Calu3 (cell line): ENCODE data around the gene HBZ. TPM values are rescaled to one million over a fixed set of nuclear protein-coding genes. Genes with fewer than 3 reads are reported as not detected.

Experiments used
- BruUV-seq: library from RNA; stranded (reverse); fragments of 400-500 nt; replicated peaks from 2 replicates; lab custom pipeline; 2021; lab: Mats Ljungman, UMichigan
- CTCF ChIA-PET: fragments of 300-600 bp; sonication (Branson Sonifier 250); formaldehyde crosslinking; loops from one replicate; lab custom pipeline; 2022; ENCODE audit warnings: antibody characterized with exemption; lab: Charles Lee
- DNase-seq: peaks from one replicate; pipeline ENCODE4 v3.0.0; 2022
- H3K27ac Mint-ChIP-seq: one replicate; pipeline ENCODE4 v1.8.0; 2022; ENCODE audit warnings: mixed read lengths; ENCODE audit not compliant: unreplicated experiment
- H3K27me3 Mint-ChIP-seq: one replicate; pipeline ENCODE4 v1.8.0; 2022; ENCODE audit warnings: mixed read lengths; ENCODE audit not compliant: unreplicated experiment
- H3K36me3 Mint-ChIP-seq: one replicate; pipeline ENCODE4 v1.8.0; 2022; ENCODE audit warnings: mild to moderate bottlenecking, moderate library complexity, mixed read lengths; ENCODE audit not compliant: insufficient read depth, unreplicated experiment
- H3K4me1 Mint-ChIP-seq: one replicate; pipeline ENCODE4 v1.8.0; 2022; ENCODE audit warnings: mild to moderate bottlenecking, low read depth, mixed read lengths; ENCODE audit not compliant: unreplicated experiment
- H3K4me3 Mint-ChIP-seq: one replicate; pipeline ENCODE4 v1.8.0; 2022; ENCODE audit warnings: mild to moderate bottlenecking, low read depth, moderate library complexity, mixed read lengths; ENCODE audit not compliant: unreplicated experiment
- H3K9me3 Mint-ChIP-seq: one replicate; pipeline ENCODE4 v1.8.0; 2022; ENCODE audit warnings: low read depth, mixed read lengths; ENCODE audit not compliant: unreplicated experiment
- CTCF ChIP-seq: fragments of 200-600 bp; IDR thresholded peaks from one replicate; pipeline ENCODE4 v1.8.0; 2022; ENCODE audit warnings: antibody characterized with exemption; ENCODE audit not compliant: unreplicated experiment
- intact Hi-C: fragments of 100-400 bp; cut with micrococcal nuclease; formaldehyde crosslinking; loops from one replicate; pipeline ENCODE4 v1.10.0; 2022; ENCODE audit not compliant: unreplicated experiment
- total RNA-seq: library from RNA; stranded (reverse); gene quantifications from 2 replicates; pipeline ENCODE4 v1.2.3, GENCODE V29; 2022

The HBZ gene
- total RNA-seq, 1 experiment from 2014 or later = not detected

GRCh38 chr16:117379-118365 lies 34.8 kb upstream of the HBZ start:
- Mint-ChIP-seq H3K27ac (no peak overlapping the region), H3K27me3 (no peaks in the 10 kb centered on the region), H3K9me3 (no peaks in the 10 kb centered on the region), H3K4me1 (peaks cover 11% of the 10 kb centered on the region), H3K4me3 (no peak overlapping the region), H3K36me3 (peaks cover 25% of the 10 kb centered on the region)
- DNase-seq = peak; percentile 92
- CTCF ChIA-PET = interaction anchor here (0.6 to 2.1 kb wide), 4 partner anchors 11 to 244 kb away, joined by 3 to 12 read pairs (median 9); no protein-coding TSS in a partner anchor
- intact Hi-C loops = loop anchor here (2.0 kb wide), 1 partner anchor 63 kb away; the partner anchor contains the start of gene HBQ1
- TF ChIP-seq CTCF = peak; percentile 95
- BruUV-seq = no TSS peak

DNA sequence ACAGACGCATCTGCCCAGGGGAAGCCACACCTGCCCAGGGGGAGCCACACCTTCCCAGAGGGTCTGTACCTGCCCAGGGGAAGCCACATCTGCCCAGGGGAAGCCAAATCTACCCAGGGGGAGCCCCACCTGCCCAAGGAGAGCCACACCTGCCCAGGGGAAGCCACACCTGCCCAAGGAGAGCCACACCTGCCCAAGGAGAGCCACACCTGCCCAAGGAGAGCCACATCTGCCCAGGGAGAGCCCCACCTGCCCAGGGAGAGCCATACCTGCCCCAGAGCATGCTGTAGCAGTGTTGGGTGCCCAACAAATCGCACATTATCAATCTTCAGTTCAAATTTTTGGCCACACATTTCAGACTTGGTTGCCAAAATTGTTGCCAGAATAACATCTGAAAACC lies 33.6 kb upstream of the HBZ start:
- H3K36me3 Mint-ChIP-seq = peaks cover 24% of the 10 kb centered on the region
- no peak for TF ChIP-seq CTCF
- intact Hi-C loops = no loop called here
- DNase-seq = no peak
- no TSS peak for BruUV-seq
- no peak overlapping the region for H3K27ac Mint-ChIP-seq
- peaks cover 6% of the 10 kb centered on the region for H3K4me1 Mint-ChIP-seq
- CTCF ChIA-PET = interaction anchor here (1.6 to 2.1 kb wide), 2 partner anchors 12 to 243 kb away, joined by 6 to 12 read pairs; no protein-coding TSS in a partner anchor
- H3K4me3 Mint-ChIP-seq = no peak overlapping the region
- no peaks in the 10 kb centered on the region for H3K27me3 Mint-ChIP-seq
- H3K9me3 Mint-ChIP-seq = no peaks in the 10 kb centered on the region

DNA sequence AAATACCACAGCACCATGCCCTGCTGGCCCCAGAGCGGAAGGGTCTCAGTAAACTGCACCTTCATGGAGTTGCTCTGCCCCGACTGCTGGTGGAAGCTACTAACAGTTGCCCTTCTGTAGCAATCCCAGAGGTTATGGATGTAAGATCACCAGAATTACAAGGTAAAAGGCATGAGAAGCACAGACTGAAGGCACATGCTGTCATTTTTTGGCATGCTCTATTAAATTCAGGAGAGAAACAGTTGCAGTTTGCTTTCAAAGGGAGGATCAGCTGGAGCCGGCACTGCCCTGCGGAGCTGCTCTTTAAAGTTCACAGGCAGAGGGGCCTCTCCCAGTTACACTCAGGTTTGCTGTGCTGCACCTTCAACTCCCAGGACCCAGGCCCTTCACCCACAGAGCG lies 33.1 kb upstream of the HBZ start:
- intact Hi-C loops = no loop called here
- Mint-ChIP-seq H3K27me3 (no peaks in the 10 kb centered on the region), H3K4me1 (peaks cover 2% of the 10 kb centered on the region), H3K36me3 (peaks cover 21% of the 10 kb centered on the region), H3K27ac (no peak overlapping the region), H3K9me3 (no peaks in the 10 kb centered on the region), H3K4me3 (no peak overlapping the region)
- no TSS peak for BruUV-seq
- no peak for TF ChIP-seq CTCF
- DNase-seq = no peak
- CTCF ChIA-PET = no interaction called here

GRCh38 chr16:119835-120491 lies 32.5 kb upstream of the HBZ start:
- no peak for TF ChIP-seq CTCF
- Mint-ChIP-seq H3K36me3 (peaks cover 19% of the 10 kb centered on the region), H3K9me3 (no peaks in the 10 kb centered on the region), H3K4me3 (no peak overlapping the region), H3K27ac (no peak overlapping the region), H3K27me3 (no peaks in the 10 kb centered on the region), H3K4me1 (no peaks in the 10 kb centered on the region)
- intact Hi-C loops = no loop called here
- BruUV-seq = no TSS peak
- no peak for DNase-seq
- CTCF ChIA-PET = interaction anchor here (0.6 kb wide), 1 partner anchor 8 kb away, joined by 3 read pairs; no protein-coding TSS in a partner anchor
